GM23248 (cell line): ENCODE data around the gene MARF1.

ENCODE experiments used
- EZH2 ChIP-seq: fragments of 200-600 bp; sonication (generic); IDR thresholded peaks from 2 replicates; pipeline ENCODE4 v1.6.1; 2018; ENCODE audit warnings: antibody characterized with exemption, mild to moderate bottlenecking; ENCODE audit not compliant: insufficient read depth, poor library complexity, severe bottlenecking
- EZH2phosphoT487 ChIP-seq: fragments of 200-600 bp; sonication (generic); IDR thresholded peaks from 2 replicates; pipeline ENCODE4 v1.6.1; 2018; ENCODE audit warnings: antibody characterized with exemption, moderate library complexity, mild to moderate bottlenecking, low read depth; ENCODE audit not compliant: insufficient read depth

DNA sequence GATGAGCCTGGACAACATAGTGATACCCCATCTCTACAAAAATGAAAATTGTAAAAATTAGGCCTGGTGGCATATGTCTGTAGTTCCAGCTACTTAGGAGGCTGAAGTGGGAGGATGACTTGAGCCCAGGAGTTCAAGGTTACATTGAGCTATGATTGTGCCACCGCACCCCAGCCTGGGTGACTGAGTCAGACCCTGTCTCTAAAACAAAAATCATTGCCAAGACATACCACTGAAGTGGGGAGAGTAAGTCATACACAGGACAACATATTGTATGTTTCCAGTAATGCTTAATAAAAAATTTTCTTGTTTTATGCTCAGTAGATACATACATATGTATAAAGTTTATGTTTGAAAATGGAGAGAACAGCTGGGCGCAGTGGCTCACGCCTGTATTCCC lies 46.3 kb upstream of the MARF1 start:
- TF ChIP-seq EZH2, result no peak
- no peak for TF ChIP-seq EZH2phosphoT487
